Panc1 (cell line): ENCODE measurements around the gene TBX4. TPM values are rescaled to one million over a fixed set of nuclear protein-coding genes. Genes with fewer than 3 reads are reported as not detected.

Source experiments
- ATAC-seq: fragments of 200-7000 bp; cut with Tn5 transposase; 2 replicates; pipeline ENCODE4 v1.9.1; 2020; ENCODE audit warnings: mild to moderate bottlenecking, moderate library complexity
- BruUV-seq: library from RNA; stranded (reverse); fragments of 400-500 nt; replicated peaks from 2 replicates; lab custom pipeline; 2021; lab: Mats Ljungman, UMichigan
- CTCF ChIA-PET: fragments of 300-600 bp; sonication (Branson Sonifier 250); formaldehyde crosslinking; loops from one replicate; lab custom pipeline; 2022; ENCODE audit warnings: antibody characterized with exemption; lab: Charles Lee
- POLR2A ChIA-PET: fragments of 300-600 bp; sonication (Branson Sonifier 250); formaldehyde crosslinking; loops from one replicate; lab custom pipeline; 2022; ENCODE audit warnings: antibody characterized with exemption; lab: Charles Lee
- DNase-seq: peaks from one replicate; pipeline ENCODE4 v3.0.0-alpha.2; 2010; ENCODE audit warnings: low read depth, low spot score
- H3K27ac ChIP-seq: 2 replicates; pipeline ENCODE4 v1.5.1; 2011; ENCODE audit warnings: mild to moderate bottlenecking, low read length, inconsistent platforms
- H3K27me3 ChIP-seq: fragments of 200-500 bp; sonication (Bioruptor generic); 2 replicates; pipeline ENCODE4 v1.6.0; 2014; ENCODE audit warnings: low read length, inconsistent platforms; ENCODE audit not compliant: control insufficient read depth, insufficient read depth
- H3K36me3 ChIP-seq: fragments of 200-500 bp; sonication (Bioruptor generic); 2 replicates; pipeline ENCODE4 v1.5.1; 2014; ENCODE audit warnings: inconsistent platforms, mild to moderate bottlenecking, low read length, moderate library complexity; ENCODE audit not compliant: control insufficient read depth, insufficient read depth
- H3K4me1 ChIP-seq: 2 replicates; pipeline ENCODE4 v1.5.1; 2011; ENCODE audit warnings: inconsistent platforms, mild to moderate bottlenecking, low read length, moderate library complexity; ENCODE audit not compliant: control insufficient read depth, insufficient read depth
- H3K4me3 ChIP-seq, 2 experiments: 2 replicates each; pipeline ENCODE4 v1.5.1; 2011 to 2012; ENCODE audit warnings: low read depth in 2 of 2, low read length in 2 of 2, mild to moderate bottlenecking in 2 of 2, inconsistent platforms in 1 of 2, moderate library complexity in 1 of 2
- H3K9me3 ChIP-seq: fragments of 200-500 bp; sonication (Bioruptor generic); 2 replicates; pipeline ENCODE4 v1.5.1; 2014; ENCODE audit warnings: low read depth, mild to moderate bottlenecking, inconsistent platforms, low read length, moderate library complexity; ENCODE audit not compliant: control insufficient read depth, insufficient read depth
- CTCF ChIP-seq: fragments of 450-650 bp; IDR thresholded peaks from 2 replicates; pipeline ENCODE4 v1.5.1; 2017; ENCODE audit warnings: mild to moderate bottlenecking
- POLR2AphosphoS5 ChIP-seq: IDR thresholded peaks from 2 replicates; pipeline ENCODE4 v1.6.1; 2012; ENCODE audit warnings: mild to moderate bottlenecking, low read depth, low read length, moderate library complexity
- REST ChIP-seq, 2 experiments: IDR thresholded peaks; 2 replicates each; pipeline ENCODE4 v1.6.1; 2011 to 2012; ENCODE audit warnings: low read depth in 2 of 2, control low read depth in 1 of 2, low read length in 1 of 2, mild to moderate bottlenecking in 1 of 2, moderate library complexity in 1 of 2; ENCODE audit not compliant: insufficient read depth in 1 of 2
- SIN3A ChIP-seq: IDR thresholded peaks from 2 replicates; pipeline ENCODE4 v1.6.1; 2012; ENCODE audit warnings: low read depth, mild to moderate bottlenecking, low read length, moderate library complexity, borderline replicate concordance; ENCODE audit not compliant: insufficient read depth
- TCF7L2 ChIP-seq: IDR thresholded peaks from 2 replicates; pipeline ENCODE4 v1.6.1; 2011; ENCODE audit warnings: mild to moderate bottlenecking, low read depth, low read length, inconsistent platforms
- in situ Hi-C: cut with HindIII; loops from 2 replicates; pipeline ENCODE4 v1.10.0; 2016; ENCODE audit warnings: low sequenced_read_pairs, low pct_unique_long_range_greater_than_20kb
- intact Hi-C: fragments of 100-400 bp; cut with micrococcal nuclease; formaldehyde crosslinking; loops from one replicate; pipeline ENCODE4 v1.10.0; 2022; ENCODE audit not compliant: unreplicated experiment
- total RNA-seq: library from RNA; stranded (reverse); gene quantifications from one replicate; pipeline ENCODE4 v1.2.1, GENCODE V29; 2021; ENCODE audit not compliant: unreplicated experiment

TBX4 gene
- total RNA-seq, 1 experiment from 2014 or later, result not detected

- Histone ChIP-seq H3K36me3 (no peaks in the 10 kb centered on the region), H3K4me3 (no peak overlapping the region), H3K4me1 (peaks cover 18% of the 10 kb centered on the region), H3K9me3 (no peaks in the 10 kb centered on the region), H3K27ac (no peak overlapping the region), H3K27me3 (no peaks in the 10 kb centered on the region)
- CTCF ChIA-PET, result no interaction called here
- intact Hi-C loops (no loop called here), in situ Hi-C loops (no loop called here)
- POLR2A ChIA-PET, result no interaction called here
- no peak for ATAC-seq
- DNase-seq, result no peak
- TF ChIP-seq TCF7L2 (no peak), POLR2AphosphoS5 (no peak), CTCF (no peak), REST (IDR thresholded peaks at IDR 0.05; ENCODE audit: insufficient read depth in 1 of 2, low read depth in 2 of 2, low read length in 1 of 2) (no peak), SIN3A (no peak)
- no TSS peak for BruUV-seq
Observed at GRCh38 chr17:61403801-61404662, 48.2 kb upstream of the TBX4 start.

- no peak for TF ChIP-seq REST (IDR thresholded peaks at IDR 0.05; ENCODE audit: insufficient read depth in 1 of 2, low read depth in 2 of 2, low read length in 1 of 2)
- intact Hi-C loops (no loop called here), in situ Hi-C loops (no loop called here)
- BruUV-seq, result no TSS peak
- Histone ChIP-seq H3K4me3 (no peak overlapping the region), H3K27ac (no peak overlapping the region), H3K4me1 (peaks cover 18% of the 10 kb centered on the region), H3K9me3 (no peaks in the 10 kb centered on the region), H3K36me3 (no peaks in the 10 kb centered on the region), H3K27me3 (no peaks in the 10 kb centered on the region)
- CTCF ChIA-PET, result no interaction called here
- DNase-seq (no peak), ATAC-seq (no peak)
- POLR2A ChIA-PET, result no interaction called here
Observed at GRCh38 chr17:61404663-61404912, 47.6 kb upstream of the TBX4 start.
